Thymus (tissue), 11 donors: ENCODE data around the gene SLC27A2. TPM values are rescaled to one million over a fixed set of nuclear protein-coding genes. Genes with fewer than 3 reads are reported as not detected.

ENCODE experiments used
- DNase-seq, 9 donors: peaks; one replicate each; pipeline ENCODE4 v3.0.0-alpha.2; 2013; ENCODE audit warnings: low spot score in 9 of 9, low read depth in 6 of 9, missing footprints in 1 of 9
- H3K27ac ChIP-seq, 2 donors: one replicate each; pipeline ENCODE4 v1.5.1; 2013; ENCODE audit warnings: control low read depth in 1 of 2, low read depth in 1 of 2, low read length in 1 of 2, mild to moderate bottlenecking in 1 of 2, moderate library complexity in 1 of 2
- H3K27me3 ChIP-seq, 2 donors: one replicate each; pipeline ENCODE4 v1.5.1; 2013; ENCODE audit warnings: low read length in 1 of 2; ENCODE audit not compliant: control insufficient read depth in 2 of 2, insufficient read depth in 1 of 2
- H3K36me3 ChIP-seq, 2 donors: one replicate each; pipeline ENCODE4 v1.5.1; 2013; ENCODE audit warnings: low read length in 1 of 2, mild to moderate bottlenecking in 1 of 2, moderate library complexity in 1 of 2; ENCODE audit not compliant: control insufficient read depth in 2 of 2, insufficient read depth in 2 of 2
- H3K4me1 ChIP-seq, 2 donors: one replicate each; pipeline ENCODE4 v1.5.1; 2013; ENCODE audit warnings: low read length in 2 of 2; ENCODE audit not compliant: control insufficient read depth in 2 of 2, insufficient read depth in 2 of 2
- H3K4me3 ChIP-seq, 2 donors: one replicate each; pipeline ENCODE4 v1.5.1; 2013; ENCODE audit warnings: low read length in 2 of 2, control low read depth in 1 of 2, mild to moderate bottlenecking in 1 of 2
- H3K9me3 ChIP-seq, 2 donors: one replicate each; pipeline ENCODE4 v1.5.1; 2013; ENCODE audit warnings: low read length in 1 of 2, mild to moderate bottlenecking in 1 of 2; ENCODE audit not compliant: control insufficient read depth in 2 of 2, insufficient read depth in 1 of 2
- WGBS: extraction: QIAGEN DNeasy Blood & Tissue Kit; methylation state at CpG from one replicate; pipeline ENCODE4 v1.1.7; 2013; 5-methylcytosine and 5-hydroxymethylcytosine counted together
- polyA plus RNA-seq: library from polyadenylated mRNA; stranded (reverse); fragments of 200-250 nt; gene quantifications from one replicate; pipeline ENCODE4 v1.2.3, GENCODE V29; 2013
- total RNA-seq: library from RNA; stranded (reverse); fragments of 120-200 nt; gene quantifications from one replicate; pipeline ENCODE4 v1.2.4, GENCODE V29; 2013
- donor health status: healthy.

Gene SLC27A2
- total and polyA plus RNA-seq, 2 donors: 1.3 to 1.4 TPM

DNA sequence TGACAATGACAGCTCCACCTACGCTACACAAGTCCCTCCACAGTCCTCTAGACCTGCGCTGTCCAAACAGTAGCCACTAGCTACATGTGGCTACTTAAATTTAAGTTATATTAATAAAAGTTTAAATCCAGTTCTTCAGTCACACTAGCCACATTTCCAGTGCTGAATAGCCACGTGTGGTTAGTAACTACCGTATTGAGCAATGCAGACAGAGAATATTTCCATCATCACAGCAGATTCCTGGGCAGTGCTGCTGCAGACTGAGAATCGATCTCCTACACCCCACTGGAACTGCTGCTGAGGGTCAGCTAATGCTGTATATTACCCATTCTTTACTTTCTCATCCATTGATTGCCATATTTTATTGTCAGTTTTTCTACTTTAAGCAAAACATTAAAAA is 42.6 kb downstream of the SLC27A2 start:
- H3K4me1 ChIP-seq: no peaks in the 10 kb centered on the region
- no peaks in the 10 kb centered on the region for H3K9me3 ChIP-seq
- 96% methylated on average over 5 of the region's 5 CpGs for WGBS
- no peak overlapping the region for H3K4me3 ChIP-seq
- no peaks in the 10 kb centered on the region for H3K36me3 ChIP-seq
- H3K27ac ChIP-seq: no peak overlapping the region
- DNase-seq: no peak
- no peaks in the 10 kb centered on the region for H3K27me3 ChIP-seq

- Histone ChIP-seq H3K27me3 (no peaks in the 10 kb centered on the region), H3K27ac (no peak overlapping the region), H3K4me1 (no peaks in the 10 kb centered on the region), H3K36me3 (no peaks in the 10 kb centered on the region), H3K4me3 (no peak overlapping the region), H3K9me3 (no peaks in the 10 kb centered on the region)
- no peak for DNase-seq
- 96% methylated on average over 1 of the region's 1 CpG for WGBS
These were observed 43.1 kb downstream of the SLC27A2 start for GRCh38 chr15:50225057-50225456.

DNA sequence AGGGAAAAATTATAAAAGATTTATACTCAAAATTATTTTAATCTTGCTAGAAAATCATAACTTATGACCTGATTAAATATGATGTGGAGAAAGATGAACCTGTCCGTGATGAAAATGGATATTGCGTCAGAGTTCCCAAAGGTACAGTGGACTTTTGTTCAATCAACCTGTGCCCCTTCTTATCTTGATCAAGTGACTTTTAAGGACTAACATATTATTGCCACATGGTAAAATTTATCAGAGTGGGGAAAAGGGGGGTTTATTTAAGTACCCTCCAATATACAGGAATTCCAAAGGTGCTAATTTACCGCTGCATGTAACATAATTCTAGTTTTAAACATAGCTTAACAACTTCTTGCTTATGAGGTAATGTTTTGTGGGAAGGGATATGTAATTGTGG is 43.9 kb downstream of the SLC27A2 start:
- DNase-seq: no peak
- Histone ChIP-seq H3K4me1 (no peaks in the 10 kb centered on the region), H3K27me3 (no peaks in the 10 kb centered on the region), H3K27ac (no peak overlapping the region), H3K36me3 (no peaks in the 10 kb centered on the region), H3K4me3 (no peak overlapping the region), H3K9me3 (no peaks in the 10 kb centered on the region)
- 98% methylated on average over 3 of the region's 3 CpGs for WGBS

DNA sequence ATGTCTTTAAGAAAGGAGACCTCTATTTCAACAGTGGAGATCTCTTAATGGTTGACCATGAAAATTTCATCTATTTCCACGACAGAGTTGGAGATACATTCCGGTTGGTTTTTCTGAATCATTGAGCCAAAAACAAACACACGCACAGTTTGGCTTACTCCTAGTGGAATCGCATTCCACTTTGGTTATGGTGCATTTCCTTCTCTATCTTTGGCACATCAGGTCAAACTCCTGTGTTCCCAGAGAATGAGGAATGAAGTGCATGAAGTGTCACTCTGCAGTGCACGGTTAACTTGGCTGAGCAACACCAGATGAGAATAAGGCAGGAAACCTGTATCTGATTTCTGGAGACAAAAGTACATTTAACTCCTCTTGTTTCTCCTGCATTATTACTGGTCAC is 45.1 kb downstream of the SLC27A2 start:
- Histone ChIP-seq H3K36me3 (no peaks in the 10 kb centered on the region), H3K9me3 (no peaks in the 10 kb centered on the region), H3K27ac (no peak overlapping the region), H3K4me3 (no peak overlapping the region), H3K4me1 (no peaks in the 10 kb centered on the region), H3K27me3 (no peaks in the 10 kb centered on the region)
- 94% methylated on average over 5 of the region's 5 CpGs for WGBS
- no peak for DNase-seq

- Histone ChIP-seq H3K36me3 (no peaks in the 10 kb centered on the region), H3K4me3 (no peak overlapping the region), H3K27me3 (no peaks in the 10 kb centered on the region), H3K9me3 (no peaks in the 10 kb centered on the region), H3K27ac (no peak overlapping the region), H3K4me1 (no peaks in the 10 kb centered on the region)
- 98% methylated on average over 3 of the region's 3 CpGs for WGBS
- DNase-seq: no peak
These were observed 46.9 kb downstream of the SLC27A2 start for GRCh38 chr15:50228866-50229265.

- WGBS: 97% methylated on average over 3 of the region's 3 CpGs
- no peak overlapping the region for H3K4me3 ChIP-seq
These were observed 47.3 kb downstream of the SLC27A2 start for GRCh38 chr15:50229336-50229735.

DNA sequence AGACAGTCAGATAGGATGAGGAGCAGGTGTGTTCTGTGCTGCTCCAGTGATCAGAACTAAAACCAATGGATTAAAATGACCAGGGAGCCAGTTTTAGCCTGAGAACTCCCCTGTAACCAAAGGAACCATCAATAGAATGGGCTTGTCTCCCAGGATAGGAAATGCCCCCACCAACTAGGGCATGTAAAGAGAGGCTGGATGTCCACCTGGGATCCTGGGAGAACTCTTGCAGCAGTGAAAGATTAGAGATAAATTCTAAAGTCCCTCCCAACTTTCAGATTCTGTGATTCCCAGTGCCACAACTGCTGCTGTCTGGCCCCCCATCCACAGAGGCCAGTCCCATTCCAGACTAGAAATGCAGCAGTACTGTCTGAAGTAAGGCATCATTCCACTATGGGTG is 49.8 kb downstream of the SLC27A2 start:
- Histone ChIP-seq H3K9me3 (no peaks in the 10 kb centered on the region), H3K36me3 (no peaks in the 10 kb centered on the region), H3K27ac (no peak overlapping the region), H3K27me3 (no peaks in the 10 kb centered on the region), H3K4me3 (no peak overlapping the region), H3K4me1 (no peaks in the 10 kb centered on the region)
- DNase-seq: no peak

More at GRCh38 chr15:50229336-50229735, 47.3 kb downstream of the SLC27A2 start:
- no peaks in the 10 kb centered on the region for H3K27me3 ChIP-seq
- no peaks in the 10 kb centered on the region for H3K4me1 ChIP-seq
- H3K9me3 ChIP-seq: no peaks in the 10 kb centered on the region
- DNase-seq: no peak
- no peak overlapping the region for H3K27ac ChIP-seq
- no peaks in the 10 kb centered on the region for H3K36me3 ChIP-seq

DNA sequence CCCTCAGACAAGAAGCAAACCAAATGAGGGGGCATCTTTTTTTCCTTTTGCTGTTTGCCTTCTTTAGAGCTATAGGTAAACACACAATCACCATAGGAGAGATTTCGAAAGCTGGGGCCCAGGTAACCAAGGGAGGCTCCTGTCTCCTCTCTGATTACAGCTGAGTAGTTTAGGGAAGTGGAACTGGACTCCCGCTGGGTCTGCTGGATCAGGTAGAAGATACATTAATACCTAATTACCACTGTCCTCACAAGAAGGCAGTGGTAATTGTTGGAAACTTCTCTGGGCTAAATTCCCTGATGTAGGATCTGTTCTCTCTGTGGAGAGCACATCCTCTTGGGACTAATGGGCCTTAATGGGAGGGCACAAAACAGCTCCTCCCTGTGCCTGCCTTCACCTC is 50.8 kb downstream of the SLC27A2 start:
- no peaks in the 10 kb centered on the region for H3K9me3 ChIP-seq
- no peak overlapping the region for H3K4me3 ChIP-seq
- no peaks in the 10 kb centered on the region for H3K36me3 ChIP-seq
- H3K27me3 ChIP-seq: no peaks in the 10 kb centered on the region
- no peak overlapping the region for H3K27ac ChIP-seq
- WGBS: 98% methylated on average over 2 of the region's 2 CpGs
- no peaks in the 10 kb centered on the region for H3K4me1 ChIP-seq
- DNase-seq: no peak

- Histone ChIP-seq H3K27me3 (no peaks in the 10 kb centered on the region), H3K4me3 (no peak overlapping the region), H3K27ac (no peak overlapping the region), H3K4me1 (no peaks in the 10 kb centered on the region), H3K36me3 (no peaks in the 10 kb centered on the region), H3K9me3 (no peaks in the 10 kb centered on the region)
- DNase-seq: no peak
These were observed 51.3 kb downstream of the SLC27A2 start for GRCh38 chr15:50233192-50233736.

- Histone ChIP-seq H3K36me3 (no peaks in the 10 kb centered on the region), H3K27ac (no peak overlapping the region), H3K27me3 (no peaks in the 10 kb centered on the region), H3K4me1 (no peaks in the 10 kb centered on the region), H3K4me3 (no peak overlapping the region), H3K9me3 (no peaks in the 10 kb centered on the region)
- no peak for DNase-seq
- WGBS: 97% methylated on average over 2 of the region's 2 CpGs
These were observed 52.8 kb downstream of the SLC27A2 start for GRCh38 chr15:50234764-50235163.
